Gastrocnemius medialis (tissue), 4 donors: ENCODE measurements around the gene CTBP1.

Experiments
- POLR2A ChIP-seq, 2 donors: fragments of 450-650 bp; IDR thresholded peaks; one replicate each; pipeline ENCODE4 v1.6.1; 2017; ENCODE audit warnings: antibody characterized with exemption in 2 of 2, mild to moderate bottlenecking in 2 of 2, moderate library complexity in 2 of 2
- TF ChIP-seq, protein P1 (sequence below), 5 experiments: fragments of 450-650 bp in 3 of 5; fragments of 200-600 bp in 2 of 5; sonication (generic) in 2 of 5; IDR thresholded peaks in 4 of 5; conservative IDR thresholded peaks in 1 of 5; 1 replicate in 4 of 5; 2 replicates in 1 of 5; pipeline ENCODE4 v1.5.1; 2016 to 2019; ENCODE audit warnings: antibody characterized with exemption in 5 of 5, mild to moderate bottlenecking in 3 of 5, moderate library complexity in 3 of 5

DNA sequence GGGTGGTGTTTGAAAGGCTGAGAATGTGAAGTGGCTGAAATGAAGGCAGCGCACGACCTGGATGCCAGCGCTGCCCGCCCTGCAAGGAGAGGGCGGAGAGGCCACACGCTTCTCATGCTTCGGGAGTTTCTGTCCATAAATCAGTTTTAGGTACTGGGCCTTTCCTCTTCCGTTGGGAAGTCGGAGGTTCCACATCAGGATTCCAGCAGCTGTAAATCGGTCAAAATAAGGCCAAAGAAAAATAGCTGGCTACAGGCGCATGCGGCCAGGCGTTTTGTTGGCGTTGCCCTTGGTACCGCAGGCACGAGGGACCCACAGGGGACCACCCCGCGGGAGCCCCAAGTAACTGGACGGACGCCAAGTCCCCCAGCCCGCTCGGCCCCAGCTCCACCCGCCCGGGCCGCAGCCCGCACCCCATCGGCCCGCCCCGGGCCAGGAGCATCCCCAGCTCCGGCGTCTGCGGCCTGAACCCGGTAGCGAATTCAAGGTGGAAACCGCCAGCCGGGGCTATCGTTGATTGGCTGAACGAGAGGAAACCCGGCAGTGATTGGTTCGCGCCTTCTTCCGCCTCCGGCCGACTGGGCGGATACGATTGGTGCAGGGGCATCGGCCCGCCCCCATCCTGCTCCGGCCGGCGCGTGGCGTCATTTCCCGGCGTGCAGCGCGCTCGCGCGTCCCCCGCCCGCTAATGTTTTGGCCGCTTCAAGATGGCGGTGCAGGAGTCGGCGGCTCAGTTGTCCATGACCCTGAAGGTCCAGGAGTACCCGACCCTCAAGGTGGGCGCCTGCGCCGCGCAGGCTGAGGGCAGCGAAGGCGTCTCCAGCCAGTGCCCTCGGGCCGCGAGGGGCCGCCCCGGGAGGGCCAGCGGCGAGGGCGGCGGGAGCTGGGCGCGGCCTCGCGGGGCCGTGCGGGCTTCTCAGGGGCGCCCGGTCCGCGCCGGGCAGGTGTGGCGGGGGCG lies 40.6 kb upstream of the CTBP1 start, which contains the start of gene MAEA:
- TF ChIP-seq, protein P1, sequence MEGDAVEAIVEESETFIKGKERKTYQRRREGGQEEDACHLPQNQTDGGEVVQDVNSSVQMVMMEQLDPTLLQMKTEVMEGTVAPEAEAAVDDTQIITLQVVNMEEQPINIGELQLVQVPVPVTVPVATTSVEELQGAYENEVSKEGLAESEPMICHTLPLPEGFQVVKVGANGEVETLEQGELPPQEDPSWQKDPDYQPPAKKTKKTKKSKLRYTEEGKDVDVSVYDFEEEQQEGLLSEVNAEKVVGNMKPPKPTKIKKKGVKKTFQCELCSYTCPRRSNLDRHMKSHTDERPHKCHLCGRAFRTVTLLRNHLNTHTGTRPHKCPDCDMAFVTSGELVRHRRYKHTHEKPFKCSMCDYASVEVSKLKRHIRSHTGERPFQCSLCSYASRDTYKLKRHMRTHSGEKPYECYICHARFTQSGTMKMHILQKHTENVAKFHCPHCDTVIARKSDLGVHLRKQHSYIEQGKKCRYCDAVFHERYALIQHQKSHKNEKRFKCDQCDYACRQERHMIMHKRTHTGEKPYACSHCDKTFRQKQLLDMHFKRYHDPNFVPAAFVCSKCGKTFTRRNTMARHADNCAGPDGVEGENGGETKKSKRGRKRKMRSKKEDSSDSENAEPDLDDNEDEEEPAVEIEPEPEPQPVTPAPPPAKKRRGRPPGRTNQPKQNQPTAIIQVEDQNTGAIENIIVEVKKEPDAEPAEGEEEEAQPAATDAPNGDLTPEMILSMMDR (IDR thresholded peaks at IDR 0.05 in 4 of 5, conservative IDR thresholded peaks at IDR 0.05 in 1 of 5), result no peak
- peak; percentile 74 to 88 for TF ChIP-seq POLR2A (IDR thresholded peaks at IDR 0.05)
